Measurements from ENCODE around the gene PLOD2.

DNA sequence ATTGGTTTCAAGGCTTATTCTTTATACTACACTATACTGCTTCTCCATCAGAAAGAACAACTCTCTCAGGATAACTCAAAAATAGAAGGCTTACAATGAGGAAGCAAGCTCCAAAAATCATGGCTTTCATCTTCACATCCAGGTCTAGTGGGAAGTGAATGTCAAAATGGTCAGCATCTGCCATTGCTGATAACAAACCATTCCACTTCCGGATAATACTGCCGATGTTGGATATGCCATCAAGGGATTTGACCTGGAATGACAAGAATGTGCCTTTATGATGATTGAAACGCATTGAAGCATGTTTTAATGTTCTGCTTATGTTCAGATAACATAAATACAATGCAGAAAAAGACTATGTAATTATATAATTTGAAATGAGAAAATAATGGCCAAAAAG is 34.0 kb upstream of the PLOD2 start:
- TF ChIP-seq, protein P1, sequence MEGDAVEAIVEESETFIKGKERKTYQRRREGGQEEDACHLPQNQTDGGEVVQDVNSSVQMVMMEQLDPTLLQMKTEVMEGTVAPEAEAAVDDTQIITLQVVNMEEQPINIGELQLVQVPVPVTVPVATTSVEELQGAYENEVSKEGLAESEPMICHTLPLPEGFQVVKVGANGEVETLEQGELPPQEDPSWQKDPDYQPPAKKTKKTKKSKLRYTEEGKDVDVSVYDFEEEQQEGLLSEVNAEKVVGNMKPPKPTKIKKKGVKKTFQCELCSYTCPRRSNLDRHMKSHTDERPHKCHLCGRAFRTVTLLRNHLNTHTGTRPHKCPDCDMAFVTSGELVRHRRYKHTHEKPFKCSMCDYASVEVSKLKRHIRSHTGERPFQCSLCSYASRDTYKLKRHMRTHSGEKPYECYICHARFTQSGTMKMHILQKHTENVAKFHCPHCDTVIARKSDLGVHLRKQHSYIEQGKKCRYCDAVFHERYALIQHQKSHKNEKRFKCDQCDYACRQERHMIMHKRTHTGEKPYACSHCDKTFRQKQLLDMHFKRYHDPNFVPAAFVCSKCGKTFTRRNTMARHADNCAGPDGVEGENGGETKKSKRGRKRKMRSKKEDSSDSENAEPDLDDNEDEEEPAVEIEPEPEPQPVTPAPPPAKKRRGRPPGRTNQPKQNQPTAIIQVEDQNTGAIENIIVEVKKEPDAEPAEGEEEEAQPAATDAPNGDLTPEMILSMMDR (conservative IDR thresholded peaks at IDR 0.05; ENCODE audit: low read depth, low read length): no peak
- TF ChIP-seq RFX5 (IDR thresholded peaks at IDR 0.05; ENCODE audit: low read depth, low read length): no peak
- TF ChIP-seq FOS (IDR thresholded peaks at IDR 0.05; ENCODE audit: low read depth, low read length): no peak
- no peak for TF ChIP-seq POLR2A (IDR thresholded peaks at IDR 0.05; ENCODE audit: low read depth, low read length)
- no peak for TF ChIP-seq MAFK (IDR thresholded peaks at IDR 0.05; ENCODE audit: low read depth, low read length)
- TF ChIP-seq RCOR1 (IDR thresholded peaks at IDR 0.05; ENCODE audit: insufficient replicate concordance, low read length): no peak
- TF ChIP-seq BHLHE40 (IDR thresholded peaks at IDR 0.05; ENCODE audit: low read depth, low read length): no peak
- TF ChIP-seq, protein P2, sequence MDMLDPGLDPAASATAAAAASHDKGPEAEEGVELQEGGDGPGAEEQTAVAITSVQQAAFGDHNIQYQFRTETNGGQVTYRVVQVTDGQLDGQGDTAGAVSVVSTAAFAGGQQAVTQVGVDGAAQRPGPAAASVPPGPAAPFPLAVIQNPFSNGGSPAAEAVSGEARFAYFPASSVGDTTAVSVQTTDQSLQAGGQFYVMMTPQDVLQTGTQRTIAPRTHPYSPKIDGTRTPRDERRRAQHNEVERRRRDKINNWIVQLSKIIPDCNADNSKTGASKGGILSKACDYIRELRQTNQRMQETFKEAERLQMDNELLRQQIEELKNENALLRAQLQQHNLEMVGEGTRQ (IDR thresholded peaks at IDR 0.05; ENCODE audit: low read depth, low read length): no peak

All from IMR-90 (cell line).